Activated CD8-positive, alpha-beta T cell treated with anti-CD3 and anti-CD28 coated beads for 36 hours (primary cell): Measurements from ENCODE around the gene AVEN. TPM values are rescaled to one million over a fixed set of nuclear protein-coding genes. Genes with fewer than 3 reads are reported as not detected.

Experiments
- ATAC-seq: fragments of 200-7000 bp; cut with Tn5 transposase; one replicate; pipeline ENCODE4 v1.10.0; 2021; ENCODE audit warnings: mild to moderate bottlenecking, moderate library complexity
- CTCF ChIA-PET: fragments of 350-600 bp; sonication (Branson Sonifier 250); formaldehyde crosslinking; loops from one replicate; lab custom pipeline; 2021; ENCODE audit warnings: antibody characterized with exemption; lab: Charles Lee
- POLR2A ChIA-PET: fragments of 350-600 bp; sonication (Branson Sonifier 250); formaldehyde crosslinking; loops from one replicate; lab custom pipeline; 2021; ENCODE audit warnings: antibody characterized with exemption; lab: Charles Lee
- DNase-seq: peaks from one replicate; pipeline ENCODE4 v3.0.0-alpha.2; 2020
- H3K27ac Mint-ChIP-seq: one replicate; pipeline ENCODE4 v1.8.0; 2021; ENCODE audit warnings: mild to moderate bottlenecking, mixed read lengths
- H3K27me3 Mint-ChIP-seq: one replicate; pipeline ENCODE4 v1.8.0; 2021; ENCODE audit warnings: mixed read lengths
- H3K36me3 Mint-ChIP-seq: one replicate; pipeline ENCODE4 v1.8.0; 2021; ENCODE audit warnings: low read depth, mixed read lengths
- H3K4me1 Mint-ChIP-seq: one replicate; pipeline ENCODE4 v1.8.0; 2021; ENCODE audit warnings: low read depth, mixed read lengths
- H3K4me3 Mint-ChIP-seq: one replicate; pipeline ENCODE4 v1.8.0; 2021; ENCODE audit warnings: mild to moderate bottlenecking, moderate library complexity, mixed read lengths
- H3K9me3 Mint-ChIP-seq: one replicate; pipeline ENCODE4 v1.8.0; 2021; ENCODE audit warnings: mixed read lengths
- intact Hi-C: fragments of 100-400 bp; cut with micrococcal nuclease; formaldehyde crosslinking; loops from one replicate; pipeline ENCODE4 v1.10.0; 2022
- total RNA-seq, 2 experiments: library from RNA; stranded (reverse); gene quantifications; one replicate each; pipeline ENCODE4 v1.2.3, GENCODE V29; 2021
- TF ChIP-seq, protein P1 (sequence below): fragments of 200-600 bp; IDR thresholded peaks from one replicate; pipeline ENCODE4 v1.8.0; 2022; ENCODE audit warnings: antibody characterized with exemption, mild to moderate bottlenecking

Gene AVEN
- total RNA-seq, 2 experiments from 2014 or later = 8.8 to 13.0 TPM

DNA sequence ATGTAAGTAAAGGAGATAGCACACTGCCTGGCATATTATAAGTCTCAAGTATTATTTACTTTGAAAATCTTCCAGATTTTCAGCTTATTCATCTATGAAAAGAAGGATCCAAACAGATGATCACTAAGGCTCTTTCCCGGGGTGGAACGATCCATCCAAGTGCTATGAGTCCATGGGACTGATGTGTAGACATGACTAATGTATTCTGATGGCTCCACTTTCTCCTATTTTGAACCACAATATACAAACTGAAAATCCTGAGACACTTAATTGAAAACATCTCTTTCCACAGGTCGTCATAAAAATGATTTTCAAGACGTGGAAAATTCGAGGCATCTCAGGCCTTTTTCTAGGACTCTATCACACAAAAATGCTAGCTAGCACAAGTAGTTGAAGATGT lies 104.1 kb downstream of the AVEN start:
- Mint-ChIP-seq H3K4me1 (no peaks in the 10 kb centered on the region), H3K27me3 (no peaks in the 10 kb centered on the region), H3K27ac (no peak overlapping the region), H3K4me3 (no peak overlapping the region), H3K9me3 (peaks cover 2% of the 10 kb centered on the region), H3K36me3 (no peaks in the 10 kb centered on the region)
- ChIA-PET POLR2A (no interaction called here), CTCF (no interaction called here)
- ATAC-seq (no peak), DNase-seq (no peak)
- intact Hi-C loops = no loop called here
- TF ChIP-seq, protein P1, sequence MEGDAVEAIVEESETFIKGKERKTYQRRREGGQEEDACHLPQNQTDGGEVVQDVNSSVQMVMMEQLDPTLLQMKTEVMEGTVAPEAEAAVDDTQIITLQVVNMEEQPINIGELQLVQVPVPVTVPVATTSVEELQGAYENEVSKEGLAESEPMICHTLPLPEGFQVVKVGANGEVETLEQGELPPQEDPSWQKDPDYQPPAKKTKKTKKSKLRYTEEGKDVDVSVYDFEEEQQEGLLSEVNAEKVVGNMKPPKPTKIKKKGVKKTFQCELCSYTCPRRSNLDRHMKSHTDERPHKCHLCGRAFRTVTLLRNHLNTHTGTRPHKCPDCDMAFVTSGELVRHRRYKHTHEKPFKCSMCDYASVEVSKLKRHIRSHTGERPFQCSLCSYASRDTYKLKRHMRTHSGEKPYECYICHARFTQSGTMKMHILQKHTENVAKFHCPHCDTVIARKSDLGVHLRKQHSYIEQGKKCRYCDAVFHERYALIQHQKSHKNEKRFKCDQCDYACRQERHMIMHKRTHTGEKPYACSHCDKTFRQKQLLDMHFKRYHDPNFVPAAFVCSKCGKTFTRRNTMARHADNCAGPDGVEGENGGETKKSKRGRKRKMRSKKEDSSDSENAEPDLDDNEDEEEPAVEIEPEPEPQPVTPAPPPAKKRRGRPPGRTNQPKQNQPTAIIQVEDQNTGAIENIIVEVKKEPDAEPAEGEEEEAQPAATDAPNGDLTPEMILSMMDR = no peak

DNA sequence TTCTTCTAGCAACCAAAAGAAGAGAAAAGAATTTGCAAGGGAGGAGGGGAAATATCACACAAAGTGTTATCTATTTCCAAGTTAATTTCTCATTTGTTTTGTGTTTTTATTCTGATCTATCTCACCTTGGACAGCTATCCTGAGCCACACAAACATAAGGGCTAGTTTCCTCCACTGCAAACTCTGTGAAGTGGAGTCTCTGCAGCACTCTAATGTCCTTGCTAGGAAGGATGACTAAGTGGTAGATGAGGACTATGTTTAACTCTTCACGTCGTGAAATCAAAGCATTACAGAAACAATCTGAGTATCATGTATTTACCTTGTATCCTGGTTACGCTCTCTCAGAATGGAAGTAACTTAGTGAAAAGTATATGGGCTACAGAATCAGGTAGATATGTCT lies 104.6 kb downstream of the AVEN start:
- TF ChIP-seq, protein P1 = no peak
- Mint-ChIP-seq H3K4me1 (no peaks in the 10 kb centered on the region), H3K4me3 (no peak overlapping the region), H3K27ac (no peak overlapping the region), H3K27me3 (no peaks in the 10 kb centered on the region), H3K36me3 (no peaks in the 10 kb centered on the region), H3K9me3 (peaks cover 2% of the 10 kb centered on the region)
- ChIA-PET POLR2A (no interaction called here), CTCF (no interaction called here)
- no peak for ATAC-seq
- intact Hi-C loops = no loop called here
- no peak for DNase-seq

DNA sequence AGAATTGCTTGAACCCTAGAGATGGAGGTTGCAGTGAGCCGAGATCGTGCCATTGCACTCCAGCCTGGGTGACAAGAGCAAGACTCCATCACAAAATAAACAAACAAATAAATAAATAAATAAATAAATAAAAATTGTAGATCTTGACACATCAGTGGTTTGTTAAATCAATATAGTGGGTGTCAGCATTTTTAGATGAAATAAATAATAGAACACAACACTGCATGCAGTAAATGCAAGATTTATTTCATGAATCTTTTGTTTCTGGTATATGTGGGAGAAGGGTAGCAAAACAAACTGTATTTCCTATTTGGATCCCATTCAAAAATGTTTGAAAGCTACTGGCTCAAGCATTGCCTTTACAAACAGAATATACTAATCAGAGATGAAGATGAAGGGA lies 106.3 kb downstream of the AVEN start:
- Mint-ChIP-seq H3K4me1 (no peaks in the 10 kb centered on the region), H3K4me3 (no peak overlapping the region), H3K9me3 (peaks cover 2% of the 10 kb centered on the region), H3K27ac (no peak overlapping the region), H3K27me3 (no peaks in the 10 kb centered on the region), H3K36me3 (no peaks in the 10 kb centered on the region)
- TF ChIP-seq, protein P1 = no peak
- intact Hi-C loops = no loop called here
- ATAC-seq = no peak
- ChIA-PET CTCF (no interaction called here), POLR2A (no interaction called here)
- DNase-seq = no peak

DNA sequence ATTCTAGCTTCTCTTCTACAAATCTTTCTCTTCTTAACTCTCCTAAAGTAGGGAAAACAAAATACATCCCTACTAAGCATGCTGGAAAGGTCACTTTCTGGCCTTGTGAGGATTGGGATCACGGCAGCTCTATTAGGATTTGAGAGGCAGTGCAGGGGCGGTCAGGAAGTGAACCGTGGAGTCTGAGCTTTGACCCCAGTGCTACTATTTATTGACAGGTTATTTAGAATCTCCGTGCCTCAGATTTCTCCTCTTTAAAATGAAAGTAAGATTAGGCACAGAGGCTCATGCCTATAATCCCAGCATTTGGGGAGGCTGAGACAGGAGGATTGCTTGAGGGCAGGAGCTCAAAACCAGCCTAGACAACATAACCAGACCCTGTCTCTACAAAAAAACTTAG lies 112.7 kb downstream of the AVEN start:
- ChIA-PET CTCF (interaction anchor here (0.9 kb wide), 2 partner anchors 79 to 106 kb away, joined by 3 read pairs; no protein-coding TSS in a partner anchor), POLR2A (no interaction called here)
- H3K27ac Mint-ChIP-seq = no peak overlapping the region
- no peaks in the 10 kb centered on the region for H3K36me3 Mint-ChIP-seq
- DNase-seq (no peak), ATAC-seq (no peak)
- peaks cover 2% of the 10 kb centered on the region for H3K9me3 Mint-ChIP-seq
- no peaks in the 10 kb centered on the region for H3K27me3 Mint-ChIP-seq
- no peaks in the 10 kb centered on the region for H3K4me1 Mint-ChIP-seq
- no peak overlapping the region for H3K4me3 Mint-ChIP-seq
- TF ChIP-seq, protein P1 = no peak
- intact Hi-C loops = no loop called here

DNA sequence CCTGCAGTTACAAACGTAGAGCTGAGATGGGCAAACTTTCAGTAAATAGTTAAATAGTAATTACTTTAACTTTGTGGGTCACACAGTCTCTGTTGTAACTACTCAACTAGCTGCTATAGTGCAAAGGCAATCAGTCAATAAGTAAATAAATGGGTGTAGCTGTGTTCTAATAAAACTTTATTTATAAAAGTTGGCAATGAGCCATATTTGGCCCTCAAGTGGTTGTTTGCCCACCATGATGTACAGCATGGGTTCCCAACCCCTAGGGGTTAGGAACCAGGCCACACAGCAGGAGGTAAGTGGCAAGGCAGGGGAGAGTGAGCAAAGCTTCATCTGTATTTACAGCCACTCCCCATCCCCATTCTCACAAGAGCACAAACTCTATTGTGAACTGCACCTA lies 115.6 kb downstream of the AVEN start:
- H3K4me3 Mint-ChIP-seq = no peak overlapping the region
- DNase-seq (no peak), ATAC-seq (no peak)
- no peaks in the 10 kb centered on the region for H3K9me3 Mint-ChIP-seq
- H3K27me3 Mint-ChIP-seq = no peaks in the 10 kb centered on the region
- H3K36me3 Mint-ChIP-seq = no peaks in the 10 kb centered on the region
- ChIA-PET POLR2A (no interaction called here), CTCF (interaction anchor here (0.9 kb wide), 1 partner anchor 16 kb away, joined by 3 read pairs; no protein-coding TSS in a partner anchor)
- no peak overlapping the region for H3K27ac Mint-ChIP-seq
- H3K4me1 Mint-ChIP-seq = no peaks in the 10 kb centered on the region
- intact Hi-C loops = no loop called here
- TF ChIP-seq, protein P1 = no peak
